Heart left ventricle (tissue), 13 donors: ENCODE measurements around the gene C4BPB.

Experiments
- CTCF ChIP-seq, 12 donors: fragments of 200-600 bp; sonication (generic) in 4 of 12; IDR thresholded peaks; one replicate each; pipeline versions ENCODE4 v1.5.0 to v1.8.0; 2018 to 2022; ENCODE audit warnings: antibody characterized with exemption in 12 of 12, mild to moderate bottlenecking in 5 of 12
- POLR2A ChIP-seq, 2 donors: fragments of 450-650 bp; IDR thresholded peaks; one replicate each; pipeline ENCODE4 v1.6.1; 2017; ENCODE audit warnings: antibody characterized with exemption in 2 of 2, mild to moderate bottlenecking in 2 of 2, moderate library complexity in 2 of 2
- donor health status: ischemic (EF 13 %, LVEDD 7.1; RV severe dilation, severe dysfunction).
- donor health status: DM: no; HTN: yes; CAD: no.
- donor health status: DM: no; HTN: no; CAD: no.
- donor health status: ischemic (EF 25% LVEDD 6.9; RV normal size, moderate dysfunction).
- donor health status: ischemic (EF 25% LVEDD 5.7; RV mildly dilated, moderate dysfunction).
- donor health status: ischemic (EF 35%, LVEDD 5.7; RV mildly dilated, moderate dysfunction).
- donor health status: nonischemic (EF 11% LVEDD 7.7; RV severe dilation, severe dysfunction).
- donor health status: DM: yes; HTN: yes; CAD: no.
- donor health status: PGD.
- donor health status: ischemic (EF 29% LVEDD 5.4; RV normal size, mild dysfunction).
- donor health status: nonischemic (EF 23%, LVEDD 6.1; RV moderate dilation, normal function).

DNA sequence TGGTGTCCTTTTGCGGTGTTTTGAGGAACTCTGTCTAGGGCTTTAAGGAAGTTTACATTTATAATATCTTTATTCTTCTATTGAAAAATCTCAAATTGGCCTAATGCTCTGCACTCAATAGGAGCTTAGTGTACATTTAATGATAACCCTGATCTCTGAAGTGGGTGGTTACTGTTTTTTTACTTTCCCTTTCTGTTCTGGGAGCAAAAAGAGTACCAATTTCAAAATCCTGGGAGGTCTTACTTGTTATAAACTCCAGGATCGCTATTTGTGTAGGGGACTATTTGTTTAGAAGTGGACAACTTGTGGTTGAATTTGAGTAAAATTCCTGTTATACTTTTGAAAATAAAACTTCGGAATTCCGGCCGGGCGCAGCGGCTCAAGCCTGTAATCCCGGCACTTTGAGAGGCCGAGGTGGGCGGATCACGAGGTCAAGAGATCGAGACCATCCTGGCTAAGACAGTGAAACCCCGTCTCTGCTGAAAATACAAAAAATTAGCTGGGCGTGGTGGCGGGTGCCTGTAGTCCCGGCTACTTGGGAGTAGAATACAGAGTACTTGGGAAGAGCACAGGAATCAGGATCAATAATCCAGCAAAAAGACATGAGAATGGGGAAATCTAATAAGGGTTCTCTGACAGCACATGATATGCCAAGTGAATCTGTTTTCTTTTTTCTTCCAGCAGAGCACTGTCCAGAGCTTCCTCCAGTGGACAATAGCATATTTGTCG lies 1.1 kb downstream of the C4BPB start:
- no peak for TF ChIP-seq CTCF (IDR thresholded peaks at IDR 0.05)
- TF ChIP-seq POLR2A (IDR thresholded peaks at IDR 0.05): no peak
